HEK293 (cell line): ENCODE data around the gene KRTAP12-4.

Experiments
- CTCF ChIP-seq: fragments of 450-650 bp; formaldehyde crosslinking; IDR thresholded peaks from 2 replicates; pipeline ENCODE4 v1.5.1; 2016; ENCODE audit warnings: missing biosample characterization, missing genetic modification characterization
- GLI4 ChIP-seq: fragments of 450-650 bp; formaldehyde crosslinking; IDR thresholded peaks from 2 replicates; pipeline ENCODE4 v1.5.1; 2016; ENCODE audit warnings: missing biosample characterization, missing genetic modification characterization
- SCRT1 ChIP-seq: fragments of 450-650 bp; formaldehyde crosslinking; IDR thresholded peaks from 2 replicates; pipeline ENCODE4 v1.5.1; 2016; ENCODE audit warnings: missing biosample characterization, missing genetic modification characterization, borderline replicate concordance
- SETDB1 ChIP-seq: IDR thresholded peaks from one replicate; pipeline ENCODE4 v1.6.1; 2017; ENCODE audit warnings: mild to moderate bottlenecking, low read length, moderate library complexity, mixed read lengths; ENCODE audit not compliant: insufficient read length
- ZBTB21 ChIP-seq: fragments of 450-650 bp; formaldehyde crosslinking; IDR thresholded peaks from 2 replicates; pipeline ENCODE4 v1.5.1; 2017; ENCODE audit warnings: missing biosample characterization, missing genetic modification characterization
- ZEB2 ChIP-seq: fragments of 450-650 bp; formaldehyde crosslinking; IDR thresholded peaks from 2 replicates; pipeline ENCODE4 v1.5.1; 2016; ENCODE audit warnings: missing biosample characterization, missing genetic modification characterization
- ZNF174 ChIP-seq: fragments of 450-650 bp; formaldehyde crosslinking; IDR thresholded peaks from 2 replicates; pipeline ENCODE4 v1.5.0; 2017; ENCODE audit warnings: missing biosample characterization, mild to moderate bottlenecking, missing genetic modification characterization
- ZNF239 ChIP-seq: fragments of 450-650 bp; formaldehyde crosslinking; IDR thresholded peaks from 2 replicates; pipeline ENCODE4 v1.5.1; 2016; ENCODE audit warnings: missing biosample characterization, missing genetic modification characterization
- ZNF518A ChIP-seq: fragments of 450-650 bp; formaldehyde crosslinking; conservative IDR thresholded peaks from 2 replicates; pipeline ENCODE4 v1.5.1; 2016; ENCODE audit warnings: low read depth, missing biosample characterization, missing genetic modification characterization
- ZNF701 ChIP-seq: fragments of 450-650 bp; formaldehyde crosslinking; IDR thresholded peaks from 2 replicates; pipeline ENCODE4 v1.5.1; 2016; ENCODE audit warnings: missing biosample characterization, missing genetic modification characterization
- ZNF776 ChIP-seq: fragments of 450-650 bp; formaldehyde crosslinking; IDR thresholded peaks from 2 replicates; pipeline ENCODE4 v1.5.0; 2017; ENCODE audit warnings: missing biosample characterization, missing genetic modification characterization, borderline replicate concordance

DNA sequence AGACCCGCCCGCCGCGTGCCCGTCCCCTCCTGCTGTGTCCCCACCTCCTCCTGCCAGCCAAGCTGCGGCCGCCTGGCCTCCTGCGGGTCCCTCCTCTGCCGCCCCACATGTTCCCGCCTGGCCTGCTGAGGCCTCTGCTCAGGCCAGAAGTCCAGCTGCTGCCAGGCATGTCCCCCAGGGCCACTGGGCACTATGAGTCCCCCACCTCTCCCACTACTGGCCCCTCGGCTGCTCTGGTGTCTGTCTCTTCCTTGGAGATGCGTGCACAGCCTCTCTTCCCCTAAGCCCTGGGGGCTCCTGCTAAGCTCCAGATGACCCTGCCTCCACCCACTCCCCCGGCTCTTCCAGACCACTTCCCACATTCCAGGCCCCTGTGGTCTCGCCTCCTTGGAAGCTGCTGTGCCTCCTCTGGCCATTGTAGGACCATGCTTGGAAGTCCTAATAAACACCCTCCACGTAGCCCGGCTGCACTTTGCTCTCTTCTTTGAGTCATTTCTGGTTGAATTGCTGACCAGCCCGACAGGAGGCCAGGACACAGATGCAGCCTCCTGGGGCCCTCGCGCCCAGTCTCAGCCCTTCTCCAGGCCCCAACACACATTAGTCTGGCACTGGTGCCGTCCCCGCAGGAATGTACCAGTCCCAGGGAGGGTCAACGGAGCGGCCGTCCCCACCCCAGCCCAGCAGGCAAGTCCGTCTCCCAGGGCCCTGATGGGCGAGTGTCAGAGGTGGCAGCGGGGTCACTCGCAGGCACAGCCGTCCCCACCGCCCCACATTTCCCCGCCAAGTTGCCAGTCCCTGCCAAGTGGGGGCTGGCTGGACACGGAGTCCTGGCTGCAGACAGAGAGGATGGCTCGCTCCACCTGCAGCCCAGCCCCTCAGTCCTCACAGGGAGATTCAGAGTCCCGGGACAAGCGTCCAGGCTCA lies 43.6 kb upstream of the KRTAP12-4 start:
- no peak for TF ChIP-seq CTCF (tag by site-specific recombination)
- TF ChIP-seq ZNF174 (tag by site-specific recombination), result no peak
- no peak for TF ChIP-seq GLI4 (tag by site-specific recombination)
- no peak for TF ChIP-seq ZNF776
- no peak for TF ChIP-seq ZNF518A (tag by site-specific recombination)
- TF ChIP-seq ZNF239 (tag by site-specific recombination), result no peak
- no peak for TF ChIP-seq ZBTB21 (tag by site-specific recombination)
- no peak for TF ChIP-seq ZEB2 (tag by site-specific recombination)
- no peak for TF ChIP-seq SCRT1 (tag by site-specific recombination)
- TF ChIP-seq ZNF701, result no peak
- TF ChIP-seq SETDB1, result no peak
